GM21825 (cell line): ENCODE data around the gene F2R.
"Not testable (repeated sequence)": the region's sequence is repeated elsewhere in the genome, so short reads cannot be mapped to it uniquely, and the experiment has no call there.

Source experiments
- ATAC-seq: cut with Tn5 transposase; IDR thresholded peaks from one replicate; pipeline ENCODE4 v1.9.1; 2021; ENCODE audit warnings: mild to moderate bottlenecking, moderate library complexity; ENCODE audit not compliant: unreplicated experiment

The F2R gene

GRCh38 chr5:76717222-76718083 lies 1.5 kb downstream of the F2R start:
- no peak for ATAC-seq

GRCh38 chr5:76718381-76718832 lies 2.5 kb downstream of the F2R start:
- no peak for ATAC-seq

DNA sequence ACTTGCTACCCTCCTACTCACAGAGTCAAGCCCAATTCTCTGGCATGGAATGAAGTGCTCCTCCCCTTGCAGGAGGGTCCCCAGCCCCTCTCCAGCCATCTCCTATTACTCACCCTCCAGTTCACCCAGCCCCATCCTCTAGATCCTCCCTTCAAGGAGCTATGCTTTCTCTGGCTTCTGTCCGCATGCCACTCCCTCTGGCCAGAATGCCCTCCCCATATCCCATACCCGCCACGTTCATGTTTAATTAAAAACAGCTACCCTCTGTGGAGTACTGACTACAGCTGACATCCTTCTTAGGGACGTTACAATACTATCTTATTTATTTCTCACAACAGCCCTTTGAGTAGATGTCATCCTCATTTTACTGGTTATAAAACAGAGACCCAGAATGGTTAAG lies 3.0 kb downstream of the F2R start:
- no peak for ATAC-seq

GRCh38 chr5:76720988-76721569 lies 5.2 kb downstream of the F2R start:
- ATAC-seq, result peak; percentile 96

DNA sequence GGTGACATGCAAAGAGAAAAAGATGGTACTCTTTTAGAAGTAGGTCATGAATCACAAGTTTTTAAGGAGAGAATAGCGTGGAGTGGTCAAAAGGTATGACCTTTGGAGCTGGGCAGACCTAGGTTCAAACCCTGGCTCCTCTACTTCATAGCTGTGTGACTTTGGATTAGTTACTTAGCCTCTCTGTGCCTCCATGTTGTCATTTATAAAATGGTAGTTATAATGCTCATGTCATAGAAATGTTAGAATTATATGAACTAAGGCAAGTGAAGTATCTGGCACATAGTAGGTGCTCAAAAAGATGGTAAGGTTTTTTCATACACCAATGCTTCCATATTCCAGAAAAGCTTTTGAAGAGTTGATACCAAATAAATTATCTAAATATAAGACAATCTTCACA lies 7.3 kb downstream of the F2R start:
- ATAC-seq, result no peak

DNA sequence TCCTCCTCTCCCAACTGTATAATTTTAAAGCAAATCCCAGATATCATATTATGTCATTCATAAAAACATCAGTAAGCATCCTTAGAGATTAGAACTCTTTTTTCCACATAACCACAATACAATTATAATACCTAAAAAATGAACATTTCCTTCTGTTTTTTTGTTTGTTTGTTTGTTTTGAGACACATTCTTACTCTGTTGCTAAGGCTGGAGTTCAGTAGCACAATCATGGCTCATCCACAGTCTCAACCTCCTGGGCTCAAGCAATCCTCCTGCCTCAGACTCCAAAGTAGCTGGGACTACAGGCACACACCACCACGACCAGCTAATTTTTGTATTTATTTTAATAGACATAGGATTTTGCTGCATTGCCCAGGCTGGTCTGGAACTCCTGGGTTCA lies 8.0 kb downstream of the F2R start:
- ATAC-seq, result no peak

DNA sequence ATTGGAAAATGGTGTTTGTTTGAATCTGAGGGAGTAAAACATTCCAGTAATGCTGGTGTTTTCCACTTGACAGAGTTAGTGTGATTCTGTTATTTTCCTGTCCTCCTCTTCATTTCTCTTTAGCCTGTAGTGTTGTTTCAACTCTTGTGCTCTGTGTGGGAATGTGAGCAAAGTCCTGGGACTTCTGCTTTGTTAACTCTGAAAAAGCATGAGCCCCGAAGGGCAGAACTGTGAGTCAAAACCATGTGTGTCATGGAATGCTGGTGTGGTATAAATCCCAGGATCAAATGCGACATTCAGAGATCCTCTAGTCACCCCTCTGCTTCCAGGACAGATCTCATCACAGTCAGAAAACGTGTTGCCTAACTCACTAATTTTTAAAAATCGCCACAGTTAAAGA lies 8.9 kb downstream of the F2R start:
- no peak for ATAC-seq

DNA sequence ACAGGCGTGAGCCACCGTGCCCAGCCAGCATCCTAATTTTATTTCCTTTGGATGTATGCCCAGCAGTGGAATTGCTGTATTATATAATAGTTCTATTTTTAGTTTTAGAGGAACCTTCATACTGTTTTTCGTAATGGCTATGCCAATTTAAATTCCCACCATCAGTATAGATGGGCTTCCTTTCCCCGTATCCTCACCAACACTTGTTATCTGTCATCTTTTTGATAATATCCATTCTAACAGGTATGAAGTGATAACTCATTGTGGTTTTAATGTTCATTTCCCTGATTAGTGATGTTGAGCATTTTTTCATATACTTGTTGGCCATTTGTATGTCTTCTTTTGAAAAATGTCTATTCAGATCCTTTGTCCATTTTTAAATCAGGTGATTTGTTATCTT lies 13.0 kb downstream of the F2R start:
- ATAC-seq, result no peak

GRCh38 chr5:76729373-76730290 lies 13.7 kb downstream of the F2R start:
- ATAC-seq, result no peak

- no peak for ATAC-seq
These were observed 16.6 kb downstream of the F2R start for GRCh38 chr5:76732405-76733048.

GRCh38 chr5:76733049-76733417 lies 17.1 kb downstream of the F2R start:
- no peak for ATAC-seq

DNA sequence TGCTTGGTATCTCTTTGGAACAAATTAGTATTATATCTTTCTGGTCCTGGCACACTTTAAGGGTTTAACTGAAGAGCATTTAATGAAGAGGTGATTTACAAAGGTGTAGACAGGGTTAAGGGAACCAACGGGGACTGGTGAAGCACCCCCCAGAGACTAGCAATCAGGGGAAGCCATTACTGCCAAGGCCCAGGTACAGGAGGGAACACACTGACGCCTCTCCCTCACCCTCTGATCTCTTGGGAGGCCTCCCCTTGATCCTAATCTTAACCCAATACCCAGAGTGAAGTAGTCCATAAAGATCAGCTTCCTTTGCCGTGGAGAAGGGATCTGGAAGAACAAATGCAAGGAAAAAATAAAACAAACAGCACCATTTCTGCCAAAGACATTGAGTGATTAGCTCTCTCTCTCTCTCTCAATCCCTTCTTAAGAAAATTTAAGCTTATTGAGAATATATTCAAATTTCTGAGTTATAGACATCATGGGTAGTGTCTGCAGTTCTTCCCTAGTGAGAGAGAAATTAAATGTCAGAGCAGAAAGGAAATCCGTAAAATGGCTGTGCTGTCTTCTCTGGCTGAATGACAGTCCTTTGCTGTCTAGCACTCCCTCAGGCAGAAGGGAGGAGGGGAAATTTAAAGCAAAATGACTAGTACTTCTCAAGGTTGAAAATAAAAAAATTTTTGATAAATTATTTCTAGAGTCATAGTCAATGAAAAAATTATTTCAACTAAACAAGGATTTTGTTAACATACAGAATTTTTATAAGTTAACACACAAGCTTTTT lies 20.0 kb downstream of the F2R start:
- ATAC-seq, result no peak

- peak; percentile 33 for ATAC-seq
These were observed 21.0 kb downstream of the F2R start for GRCh38 chr5:76736679-76737556.

- ATAC-seq, result no peak
These were observed 21.9 kb downstream of the F2R start for GRCh38 chr5:76737846-76738245.

DNA sequence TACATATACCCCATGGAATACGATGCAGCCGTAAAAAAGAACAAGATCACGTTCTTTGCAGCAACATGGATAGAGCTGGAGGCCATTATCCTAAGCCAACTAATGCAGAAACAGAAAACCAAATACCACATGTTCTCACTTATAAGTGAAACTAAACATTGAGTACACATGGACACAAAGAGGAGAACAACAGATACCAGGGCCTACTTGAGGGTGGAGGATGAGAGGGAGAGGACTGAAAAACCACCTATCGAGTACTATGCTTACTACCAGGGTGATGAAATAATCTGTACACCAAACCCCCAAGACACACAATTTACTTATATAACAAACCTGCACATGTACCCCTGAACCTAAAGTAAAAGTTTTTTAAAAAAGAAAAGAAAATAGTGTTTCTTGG lies 25.6 kb downstream of the F2R start:
- not testable (repeated sequence) for ATAC-seq

GRCh38 chr5:76742583-76742982 lies 26.7 kb downstream of the F2R start:
- ATAC-seq, result no peak

DNA sequence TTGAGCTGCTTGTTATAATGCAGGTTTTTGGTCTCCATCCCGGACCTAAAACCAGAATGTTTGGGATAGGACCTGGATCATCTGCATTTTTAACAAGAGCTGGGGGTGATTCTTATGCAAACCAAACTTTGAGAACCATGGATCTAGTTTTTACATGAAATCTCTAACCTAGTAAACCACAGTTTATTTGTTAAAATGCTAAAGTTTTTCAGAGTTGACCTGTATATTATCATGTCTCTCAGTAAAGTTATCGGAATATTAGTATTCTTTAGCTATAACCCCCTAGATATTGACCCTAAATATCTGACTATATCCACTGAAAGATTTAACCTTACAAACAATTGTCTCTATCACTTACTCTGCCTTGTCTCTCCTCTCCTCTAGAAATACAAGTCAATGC lies 28.7 kb downstream of the F2R start:
- ATAC-seq, result no peak

- ATAC-seq, result no peak
These were observed 29.7 kb downstream of the F2R start for GRCh38 chr5:76745670-76746069.

DNA sequence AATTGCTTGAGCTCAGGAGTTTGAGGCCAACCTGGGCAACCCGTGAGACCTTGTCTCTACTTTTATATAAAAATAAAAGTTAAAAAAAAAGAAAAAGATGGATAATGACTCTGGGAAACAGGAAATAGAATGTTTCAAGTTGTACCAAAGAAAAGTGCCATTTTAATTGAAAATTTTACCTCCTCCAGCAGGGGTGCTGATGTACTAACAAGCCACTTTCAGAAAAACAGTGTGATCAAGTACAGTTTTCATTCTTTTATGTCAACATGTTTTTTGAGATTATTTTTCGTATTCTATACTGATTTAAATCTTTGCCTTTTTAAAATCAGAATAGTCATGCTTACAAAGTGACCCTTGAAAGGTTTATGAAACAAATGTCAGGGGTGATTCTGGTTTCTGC lies 30.8 kb downstream of the F2R start:
- ATAC-seq, result no peak
